Fibroblast of lung (primary cell): ENCODE data around the gene NHLH1.

Experiments used
- EZH2 ChIP-seq: IDR thresholded peaks from 2 replicates; pipeline ENCODE4 v1.5.1; 2012; ENCODE audit warnings: low read length, control low read depth, mild to moderate bottlenecking; ENCODE audit errors: missing control alignments
- TF ChIP-seq, protein P1 (sequence below), 2 donors: IDR thresholded peaks in 1 of 2; conservative IDR thresholded peaks in 1 of 2; 1 replicate in 1 of 2; 2 replicates in 1 of 2; pipeline ENCODE4 v1.5.1; 2011 to 2012; ENCODE audit warnings: low read length in 2 of 2, control low read depth in 1 of 2, inconsistent platforms in 1 of 2, low read depth in 1 of 2, mild to moderate bottlenecking in 1 of 2

DNA sequence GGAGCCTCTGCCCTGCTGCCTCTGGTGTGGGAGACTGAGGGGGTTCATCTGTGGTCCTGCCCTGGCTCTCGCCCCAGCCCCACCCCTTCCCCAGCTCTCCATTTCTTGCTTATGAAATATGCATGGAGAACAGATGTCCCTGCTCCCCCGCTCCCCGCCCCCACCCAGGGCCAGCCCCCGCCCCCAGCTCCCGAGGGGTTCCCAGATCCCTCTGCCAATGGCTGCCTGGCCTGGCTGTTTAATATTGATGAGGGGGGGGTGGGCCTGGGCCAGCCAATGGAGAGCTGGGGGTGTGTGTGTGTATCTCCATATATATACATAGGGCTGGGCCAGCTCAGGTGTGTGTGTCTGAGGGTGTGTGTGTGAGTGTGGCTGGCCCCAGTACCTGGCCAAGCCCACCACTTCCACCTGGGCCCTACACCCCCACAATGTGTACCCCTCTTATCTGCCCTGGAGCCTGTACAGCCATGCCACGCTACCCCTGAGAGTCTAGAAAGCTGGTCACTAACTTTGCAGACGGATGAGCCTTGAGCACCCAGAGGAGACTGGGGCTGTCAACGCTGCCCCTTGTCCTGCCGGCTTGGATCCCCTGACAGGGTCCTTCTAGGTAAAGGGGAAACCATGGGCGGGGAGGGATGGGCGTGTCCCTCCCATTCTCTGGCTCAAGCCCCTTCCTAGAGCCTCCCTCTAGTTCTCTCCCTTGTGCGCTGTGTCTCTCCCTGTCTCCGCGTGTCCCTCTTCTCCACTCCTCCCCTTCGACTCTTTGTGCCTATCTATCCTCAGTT lies at the start of gene NHLH1:
- no peak for TF ChIP-seq EZH2
- TF ChIP-seq, protein P1, sequence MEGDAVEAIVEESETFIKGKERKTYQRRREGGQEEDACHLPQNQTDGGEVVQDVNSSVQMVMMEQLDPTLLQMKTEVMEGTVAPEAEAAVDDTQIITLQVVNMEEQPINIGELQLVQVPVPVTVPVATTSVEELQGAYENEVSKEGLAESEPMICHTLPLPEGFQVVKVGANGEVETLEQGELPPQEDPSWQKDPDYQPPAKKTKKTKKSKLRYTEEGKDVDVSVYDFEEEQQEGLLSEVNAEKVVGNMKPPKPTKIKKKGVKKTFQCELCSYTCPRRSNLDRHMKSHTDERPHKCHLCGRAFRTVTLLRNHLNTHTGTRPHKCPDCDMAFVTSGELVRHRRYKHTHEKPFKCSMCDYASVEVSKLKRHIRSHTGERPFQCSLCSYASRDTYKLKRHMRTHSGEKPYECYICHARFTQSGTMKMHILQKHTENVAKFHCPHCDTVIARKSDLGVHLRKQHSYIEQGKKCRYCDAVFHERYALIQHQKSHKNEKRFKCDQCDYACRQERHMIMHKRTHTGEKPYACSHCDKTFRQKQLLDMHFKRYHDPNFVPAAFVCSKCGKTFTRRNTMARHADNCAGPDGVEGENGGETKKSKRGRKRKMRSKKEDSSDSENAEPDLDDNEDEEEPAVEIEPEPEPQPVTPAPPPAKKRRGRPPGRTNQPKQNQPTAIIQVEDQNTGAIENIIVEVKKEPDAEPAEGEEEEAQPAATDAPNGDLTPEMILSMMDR (conservative IDR thresholded peaks at IDR 0.05 in 1 of 2, IDR thresholded peaks at IDR 0.05 in 1 of 2; ENCODE audit: low read depth in 1 of 2, low read length in 2 of 2): no peak
